CD4-positive, CD25-positive, alpha-beta regulatory T cell (primary cell): ENCODE measurements around the gene MAS1L. TPM values are rescaled to one million over a fixed set of nuclear protein-coding genes. Genes with fewer than 3 reads are reported as not detected.
"Not testable (repeated sequence)": the region's sequence is repeated elsewhere in the genome, so short reads cannot be mapped to it uniquely, and the experiment has no call there.

ENCODE experiments used
- ATAC-seq, 2 donors: fragments of 150-1000 bp; cut with Tn5 transposase; one replicate each; pipeline ENCODE4 v1.10.0; 2021; ENCODE audit warnings: low read depth in 2 of 2, moderate number of reproducible peaks in 2 of 2, moderate library complexity in 1 of 2
- DNase-seq, 3 donors: peaks; one replicate each; pipeline versions ENCODE4 v3.0.0 to v3.0.0-alpha.2; 2012 to 2022; ENCODE audit warnings: mixed read lengths in 1 of 3
- H3K27ac ChIP-seq: one replicate; pipeline ENCODE4 v1.7.0; 2013; ENCODE audit warnings: mild to moderate bottlenecking, low read length; ENCODE audit not compliant: insufficient read depth, poor library complexity, severe bottlenecking
- H3K27me3 ChIP-seq: one replicate; pipeline ENCODE4 v1.7.0; 2013; ENCODE audit warnings: low read length; ENCODE audit not compliant: control insufficient read depth, insufficient read depth
- H3K36me3 ChIP-seq: one replicate; pipeline ENCODE4 v1.7.0; 2013; ENCODE audit warnings: mild to moderate bottlenecking, low read length, moderate library complexity; ENCODE audit not compliant: control insufficient read depth, insufficient read depth
- H3K4me1 ChIP-seq: 2 replicates; pipeline ENCODE4 v1.7.0; 2013; ENCODE audit warnings: mild to moderate bottlenecking, low read length; ENCODE audit not compliant: insufficient read depth, control insufficient read depth, poor library complexity, severe bottlenecking
- H3K4me3 ChIP-seq: one replicate; pipeline ENCODE4 v1.7.0; 2013; ENCODE audit warnings: low read depth, mild to moderate bottlenecking, low read length, moderate library complexity
- H3K9me3 ChIP-seq, 2 experiments: 1 replicate in 1 of 2; 2 replicates in 1 of 2; pipeline ENCODE4 v1.7.0; 2013; ENCODE audit warnings: low read length in 2 of 2, mild to moderate bottlenecking in 1 of 2, moderate library complexity in 1 of 2; ENCODE audit not compliant: control insufficient read depth in 2 of 2
- H3K27ac Mint-ChIP-seq, 3 donors: one replicate each; pipeline ENCODE4 v1.8.0; 2020 to 2022; ENCODE audit warnings: mild to moderate bottlenecking in 3 of 3, mixed read lengths in 3 of 3, moderate library complexity in 2 of 3
- H3K27me3 Mint-ChIP-seq: one replicate; pipeline ENCODE4 v1.8.0; 2022; ENCODE audit warnings: mild to moderate bottlenecking, mixed read lengths
- H3K36me3 Mint-ChIP-seq: one replicate; pipeline ENCODE4 v1.8.0; 2020; ENCODE audit warnings: mixed read lengths
- H3K4me1 Mint-ChIP-seq, 4 donors: one replicate each; pipeline ENCODE4 v1.8.0; 2020 to 2022; ENCODE audit warnings: mixed read lengths in 4 of 4, mild to moderate bottlenecking in 1 of 4
- H3K4me3 Mint-ChIP-seq, 4 donors: one replicate each; pipeline ENCODE4 v1.8.0; 2020 to 2022; ENCODE audit warnings: mild to moderate bottlenecking in 4 of 4, mixed read lengths in 4 of 4, moderate library complexity in 3 of 4
- H3K9me3 Mint-ChIP-seq, 7 donors: one replicate each; pipeline ENCODE4 v1.8.0; 2020 to 2022; ENCODE audit warnings: mixed read lengths in 7 of 7, mild to moderate bottlenecking in 3 of 7, moderate library complexity in 2 of 7
- polyA plus RNA-seq, 4 donors: library from polyadenylated mRNA; unstranded; fragments of 300-500 nt; fragmentation: Illumina TruSeq; gene quantifications; one replicate each; pipeline ENCODE4 v1.2.3, GENCODE V29; 2021
- total RNA-seq: library from RNA; stranded (reverse); gene quantifications from one replicate; pipeline ENCODE4 v1.2.3, GENCODE V29; 2022

The MAS1L gene
- total and polyA plus RNA-seq, 5 donors from 2014 or later = not detected

DNA sequence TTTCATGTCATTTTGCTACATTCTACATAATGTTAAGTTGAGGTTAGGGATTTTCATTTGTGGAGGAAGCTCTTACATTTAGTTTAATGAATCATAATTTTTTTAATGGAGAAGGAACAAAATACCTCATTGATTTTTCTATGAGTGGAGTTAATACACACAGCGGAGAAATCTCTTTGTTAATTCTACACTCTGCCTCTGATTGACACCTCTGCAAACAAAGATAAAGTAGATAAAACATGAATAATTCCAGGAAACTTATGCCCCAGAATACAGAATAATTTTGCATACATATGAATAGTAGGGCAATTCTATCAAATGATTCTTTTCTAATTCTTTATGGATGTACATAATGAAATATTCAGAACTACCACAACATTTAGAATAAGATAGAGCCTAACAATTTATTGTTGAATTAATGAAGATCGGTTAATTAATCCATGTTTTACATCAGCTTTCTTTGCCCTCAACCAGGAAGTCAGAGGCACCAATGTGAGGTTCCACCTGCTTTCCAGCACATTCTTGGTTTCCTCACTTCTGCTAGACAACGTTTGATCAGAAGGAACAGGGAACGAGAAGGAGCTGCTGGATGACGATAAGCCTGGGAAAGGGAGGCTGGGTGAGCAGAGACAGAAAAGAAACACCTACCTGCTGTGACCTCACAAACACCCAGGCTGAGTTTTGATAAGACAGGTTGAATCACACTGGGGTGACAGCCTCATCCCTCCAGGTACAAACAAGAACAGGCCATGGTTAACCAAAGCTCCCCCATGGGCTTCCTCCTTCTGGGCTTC, 26.5 kb downstream of the MAS1L start:
- Histone ChIP-seq H3K27me3 (peaks cover 11% of the 10 kb centered on the region), H3K4me1 (no peaks in the 10 kb centered on the region), H3K36me3 (no peaks in the 10 kb centered on the region), H3K27ac (no peak overlapping the region), H3K4me3 (no peak overlapping the region), H3K9me3 (no peaks in the 10 kb centered on the region)
- peaks cover 0 to 5% (median 0%) of the 10 kb centered on the region in 7 donors for H3K9me3 Mint-ChIP-seq
- H3K27ac Mint-ChIP-seq = no peak overlapping the region
- no peaks in the 10 kb centered on the region for H3K4me1 Mint-ChIP-seq
- no peak for DNase-seq
- ATAC-seq = no peak
- H3K27me3 Mint-ChIP-seq = peaks cover 17% of the 10 kb centered on the region
- no peaks in the 10 kb centered on the region for H3K36me3 Mint-ChIP-seq
- H3K4me3 Mint-ChIP-seq = no peak overlapping the region

GRCh38 chr6:29456971-29457370, 30.8 kb downstream of the MAS1L start, which contains the start of the genes OR11A1 and OR2H1:
Gene OR11A1 (minus strand): TSS chr6:29457071. CDS start chr6:29427641, 29,430 bp downstream.
Gene OR2H1 (plus strand): TSS chr6:29457155. CDS start chr6:29461770, 4,615 bp downstream.
- DNase-seq = no peak
- Mint-ChIP-seq H3K4me3 (no peak within 1 kb of the TSS), H3K4me1 (no peaks in the 10 kb centered on the region), H3K27ac (no peak within 1 kb of the TSS), H3K36me3 (no peaks in the 10 kb centered on the region), H3K9me3 (peaks cover 0 to 3% (median 0%) of the 10 kb centered on the region in 7 donors), H3K27me3 (peaks cover 16% of the 10 kb centered on the region)
- Histone ChIP-seq H3K27me3 (peaks cover 9% of the 10 kb centered on the region), H3K9me3 (no peaks in the 10 kb centered on the region), H3K36me3 (no peaks in the 10 kb centered on the region), H3K27ac (no peak within 1 kb of the TSS), H3K4me3 (no peak within 1 kb of the TSS), H3K4me1 (no peaks in the 10 kb centered on the region)
- no peak for ATAC-seq

- H3K4me3 ChIP-seq = no peak overlapping the region
- Mint-ChIP-seq H3K4me3 (no peak overlapping the region), H3K27ac (no peak overlapping the region), H3K27me3 (peaks cover 30% of the 10 kb centered on the region), H3K4me1 (no peaks in the 10 kb centered on the region), H3K36me3 (no peaks in the 10 kb centered on the region), H3K9me3 (peaks cover 0 to 7% (median 0%) of the 10 kb centered on the region in 7 donors)
- H3K9me3 ChIP-seq = no peaks in the 10 kb centered on the region
- no peak for DNase-seq
- no peaks in the 10 kb centered on the region for H3K36me3 ChIP-seq
- no peak overlapping the region for H3K27ac ChIP-seq
- no peak for ATAC-seq
- no peaks in the 10 kb centered on the region for H3K4me1 ChIP-seq
- H3K27me3 ChIP-seq = peaks cover 10% of the 10 kb centered on the region
Observed at GRCh38 chr6:29451471-29452193, 36.1 kb downstream of the MAS1L start.

DNA sequence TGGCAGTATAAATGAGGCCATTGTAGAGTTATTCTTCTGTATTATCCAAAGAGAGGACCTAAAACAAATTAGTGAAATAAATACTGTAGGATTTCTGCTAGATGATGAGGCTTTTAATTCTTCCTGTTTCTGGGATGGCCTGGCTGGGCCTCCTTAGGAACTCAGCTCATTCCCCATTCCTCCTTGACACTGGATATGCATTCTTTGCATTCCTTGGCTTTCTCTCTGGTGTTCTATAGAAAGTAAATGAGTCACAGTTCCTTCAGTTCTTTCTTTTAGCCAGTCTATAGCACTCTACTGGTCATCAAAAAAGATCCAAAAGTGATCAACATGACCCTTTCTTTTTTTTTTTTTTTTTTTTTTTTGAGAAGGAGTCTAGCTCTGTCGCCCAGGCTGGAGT, 40.1 kb downstream of the MAS1L start:
- Mint-ChIP-seq H3K4me3 (no peak overlapping the region), H3K36me3 (no peaks in the 10 kb centered on the region), H3K4me1 (no peaks in the 10 kb centered on the region), H3K9me3 (peaks cover 0 to 11% (median 2%) of the 10 kb centered on the region in 7 donors), H3K27ac (no peak overlapping the region), H3K27me3 (peaks cover 38% of the 10 kb centered on the region)
- DNase-seq (no peak), ATAC-seq (no peak)
- no peaks in the 10 kb centered on the region for H3K4me1 ChIP-seq
- no peaks in the 10 kb centered on the region for H3K36me3 ChIP-seq
- H3K4me3 ChIP-seq = no peak overlapping the region
- H3K27ac ChIP-seq = no peak overlapping the region
- no peaks in the 10 kb centered on the region for H3K9me3 ChIP-seq
- H3K27me3 ChIP-seq = peaks cover 14% of the 10 kb centered on the region

DNA sequence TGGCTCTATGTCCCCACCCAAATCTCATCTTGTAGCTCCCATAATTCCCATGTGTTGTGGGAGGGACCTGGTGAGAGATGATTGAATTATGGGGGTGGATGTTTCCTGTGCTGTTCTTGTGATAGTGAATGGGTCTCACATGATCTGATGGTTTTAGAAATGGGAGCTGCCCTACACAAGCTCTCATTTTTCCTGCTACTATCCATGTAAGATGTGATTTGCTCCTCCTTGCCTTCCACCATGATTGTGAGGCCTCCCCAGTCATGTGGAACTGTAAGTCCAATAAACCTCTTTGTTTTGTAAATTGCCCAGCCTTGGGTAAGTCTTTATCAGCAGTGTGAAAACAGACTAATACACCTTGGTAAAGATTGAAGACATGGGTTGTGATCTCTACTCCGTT, 43.7 kb downstream of the MAS1L start:
- H3K9me3 Mint-ChIP-seq, ATAC-seq, H3K27ac ChIP-seq, H3K4me1 Mint-ChIP-seq, H3K9me3 ChIP-seq, H3K36me3 Mint-ChIP-seq, DNase-seq, H3K4me3 Mint-ChIP-seq, H3K36me3 ChIP-seq, H3K27ac Mint-ChIP-seq, H3K27me3 ChIP-seq, H3K4me1 ChIP-seq, H3K4me3 ChIP-seq: not testable (repeated sequence)
- peaks cover 42% of the 10 kb centered on the region for H3K27me3 Mint-ChIP-seq

DNA sequence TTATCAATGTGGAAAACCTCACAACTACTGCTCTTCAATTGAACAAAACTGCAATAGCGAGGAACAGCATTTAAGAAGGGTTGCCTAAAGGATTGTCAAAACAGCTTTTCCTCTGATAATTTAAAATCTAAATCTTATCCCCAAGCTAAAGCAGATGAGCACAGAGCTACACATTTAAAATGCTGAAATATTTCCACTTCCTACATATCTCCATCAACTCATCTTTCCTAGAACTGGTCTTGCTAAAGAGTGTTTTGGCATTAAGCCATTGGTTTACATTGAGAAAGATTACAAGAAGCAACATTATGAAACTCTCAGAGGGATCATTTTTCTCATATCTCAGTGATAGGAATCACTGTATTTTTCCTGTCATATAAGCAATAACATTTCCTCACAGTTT, 45.0 kb downstream of the MAS1L start:
- ATAC-seq = no peak
- H3K9me3 Mint-ChIP-seq = peaks cover 0 to 4% (median 4%) of the 10 kb centered on the region in 7 donors

GRCh38 chr6:29439006-29439405, 48.8 kb downstream of the MAS1L start, which contains the start of gene OR10C1:
Gene OR10C1 (plus strand): TSS chr6:29439306. CDS start chr6:29440016, 710 bp downstream.
- DNase-seq = no peak
- H3K36me3 Mint-ChIP-seq = no peaks in the 10 kb centered on the region
- Histone ChIP-seq H3K9me3 (no peaks in the 10 kb centered on the region), H3K4me3 (no peak within 1 kb of the TSS), H3K36me3 (no peaks in the 10 kb centered on the region), H3K27me3 (peaks cover 1% of the 10 kb centered on the region), H3K4me1 (no peaks in the 10 kb centered on the region), H3K27ac (no peak within 1 kb of the TSS)
- H3K27me3 Mint-ChIP-seq = peaks cover 40% of the 10 kb centered on the region
- H3K4me1 Mint-ChIP-seq = no peaks in the 10 kb centered on the region
- H3K27ac Mint-ChIP-seq = no peak within 1 kb of the TSS
- no peak within 1 kb of the TSS for H3K4me3 Mint-ChIP-seq
- peaks cover 0 to 4% (median 0%) of the 10 kb centered on the region in 7 donors for H3K9me3 Mint-ChIP-seq
- ATAC-seq = no peak

More for the DNA sequence above, 45.0 kb downstream of the MAS1L start:
- DNase-seq = no peak
- Mint-ChIP-seq H3K36me3 (no peaks in the 10 kb centered on the region), H3K27me3 (peaks cover 36% of the 10 kb centered on the region), H3K27ac (no peak overlapping the region), H3K4me1 (no peaks in the 10 kb centered on the region), H3K4me3 (no peak overlapping the region)
- no peaks in the 10 kb centered on the region for H3K9me3 ChIP-seq
- no peaks in the 10 kb centered on the region for H3K36me3 ChIP-seq
- no peak overlapping the region for H3K4me3 ChIP-seq
- H3K27me3 ChIP-seq = peaks cover 4% of the 10 kb centered on the region
- H3K27ac ChIP-seq = no peak overlapping the region
- no peaks in the 10 kb centered on the region for H3K4me1 ChIP-seq
